PC-9 (cell line): ENCODE measurements around the gene RGS3.

ENCODE experiments used
- CTCF ChIP-seq: fragments of 200-600 bp; sonication (generic); conservative IDR thresholded peaks from 2 replicates; pipeline ENCODE4 v1.6.1; 2017; ENCODE audit warnings: mixed run types, antibody characterized with exemption, mild to moderate bottlenecking, moderate library complexity
- EZH2 ChIP-seq: fragments of 200-600 bp; sonication (generic); IDR thresholded peaks from 2 replicates; pipeline ENCODE4 v1.8.0; 2017; ENCODE audit warnings: antibody characterized with exemption, low read depth

- TF ChIP-seq CTCF = no peak
- no peak for TF ChIP-seq EZH2
These were observed 152.6 kb downstream of the RGS3 start for GRCh38 chr9:113616116-113616515.
